GM19463 (cell line): ENCODE data around the gene GABRD.

Source experiments
- ATAC-seq: cut with Tn5 transposase; IDR thresholded peaks from one replicate; pipeline ENCODE4 v1.9.1; 2021; ENCODE audit warnings: mild to moderate bottlenecking, moderate library complexity; ENCODE audit not compliant: unreplicated experiment

GABRD gene

GRCh38 chr1:2016123-2016522, 3.0 kb upstream of the GABRD start:
- ATAC-seq, result no peak

GRCh38 chr1:2018217-2019171, 651 bp upstream of the GABRD start:
- ATAC-seq, result no peak

- ATAC-seq, result no peak
These were observed 595 bp downstream of the GABRD start for GRCh38 chr1:2019571-2020309.

- no peak for ATAC-seq
These were observed 1.1 kb downstream of the GABRD start for GRCh38 chr1:2020310-2020655.

- ATAC-seq, result no peak
These were observed 2.4 kb downstream of the GABRD start for GRCh38 chr1:2021550-2021949.

GRCh38 chr1:2022063-2022770, 3.1 kb downstream of the GABRD start:
- ATAC-seq, result no peak

GRCh38 chr1:2023187-2023586, 4.0 kb downstream of the GABRD start:
- no peak for ATAC-seq

GRCh38 chr1:2024451-2024850, 5.3 kb downstream of the GABRD start:
- no peak for ATAC-seq

GRCh38 chr1:2024887-2025286, 5.7 kb downstream of the GABRD start:
- ATAC-seq, result no peak

- no peak for ATAC-seq
These were observed 6.4 kb downstream of the GABRD start for GRCh38 chr1:2025491-2025981.

- no peak for ATAC-seq
These were observed 8.9 kb downstream of the GABRD start for GRCh38 chr1:2027961-2028583.

- no peak for ATAC-seq
These were observed 9.9 kb downstream of the GABRD start for GRCh38 chr1:2028870-2029560.

GRCh38 chr1:2029561-2029960, 10.4 kb downstream of the GABRD start:
- ATAC-seq, result no peak

GRCh38 chr1:2030076-2030871, 11.1 kb downstream of the GABRD start:
- no peak for ATAC-seq

- ATAC-seq, result no peak
These were observed 12.7 kb downstream of the GABRD start for GRCh38 chr1:2031546-2032540.

- ATAC-seq, result no peak
These were observed 13.6 kb downstream of the GABRD start for GRCh38 chr1:2032737-2033136.

- no peak for ATAC-seq
These were observed 14.0 kb downstream of the GABRD start for GRCh38 chr1:2033165-2033564.

GRCh38 chr1:2036287-2036686, 17.1 kb downstream of the GABRD start:
- ATAC-seq, result no peak
